RWPE1 (cell line): ENCODE results near the gene SCD5.

Source experiments
- CTCF ChIA-PET: fragments of 350-600 bp; sonication (Branson Sonifier 250); formaldehyde crosslinking; extraction: SDS; loops from one replicate; lab custom pipeline; 2021; lab: Yijun Ruan, JAX
- POLR2A ChIA-PET: fragments of 400-600 bp; formaldehyde crosslinking; extraction: SDS; loops from one replicate; lab custom pipeline; 2020; ENCODE audit warnings: antibody characterized with exemption; ENCODE audit not compliant: low non-redundant PET; lab: Yijun Ruan, JAX
- DNase-seq: peaks from one replicate; pipeline ENCODE4 v3.0.0; 2012; ENCODE audit warnings: low spot score
- H3K27ac ChIP-seq: fragments of 450-650 bp; 2 replicates; pipeline ENCODE4 v1.5.1; 2017
- CTCF ChIP-seq: fragments of 450-650 bp; conservative IDR thresholded peaks from 2 replicates; pipeline ENCODE4 v1.5.1; 2017; ENCODE audit warnings: low read depth, mild to moderate bottlenecking

SCD5 gene

DNA sequence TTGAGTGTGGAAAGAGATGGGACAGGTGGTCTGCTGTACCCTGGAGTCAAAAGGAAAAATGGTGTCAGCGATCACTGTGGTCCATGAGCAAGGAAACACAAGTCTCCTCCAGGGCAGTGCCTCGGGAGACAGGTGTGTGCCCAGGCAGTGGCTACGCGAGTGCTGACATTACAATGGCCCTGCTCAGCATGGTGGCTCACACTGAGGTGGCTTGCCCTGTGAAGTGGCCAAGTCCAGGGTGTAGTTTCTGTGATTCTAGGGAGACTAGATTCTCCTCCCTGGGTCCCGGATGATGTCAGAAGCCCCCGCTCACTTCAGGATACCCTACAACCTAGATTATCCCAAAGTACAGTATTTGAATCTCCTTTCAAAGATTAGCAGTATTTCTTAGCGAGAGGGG, 192.0 kb downstream of the SCD5 start:
- CTCF ChIA-PET, result no interaction called here
- no peak overlapping the region for H3K27ac ChIP-seq
- TF ChIP-seq CTCF, result no peak
- POLR2A ChIA-PET, result no interaction called here
- DNase-seq, result no peak

GRCh38 chr4:82604522-82604921, 194.1 kb downstream of the SCD5 start:
- POLR2A ChIA-PET, result no interaction called here
- no peak for TF ChIP-seq CTCF
- DNase-seq, result no peak
- CTCF ChIA-PET, result no interaction called here
- no peak overlapping the region for H3K27ac ChIP-seq

- ChIA-PET POLR2A (no interaction called here), CTCF (no interaction called here)
- H3K27ac ChIP-seq, result no peak overlapping the region
- no peak for DNase-seq
- no peak for TF ChIP-seq CTCF
Measured at GRCh38 chr4:82601242-82602015, 197.2 kb downstream of the SCD5 start.

DNA sequence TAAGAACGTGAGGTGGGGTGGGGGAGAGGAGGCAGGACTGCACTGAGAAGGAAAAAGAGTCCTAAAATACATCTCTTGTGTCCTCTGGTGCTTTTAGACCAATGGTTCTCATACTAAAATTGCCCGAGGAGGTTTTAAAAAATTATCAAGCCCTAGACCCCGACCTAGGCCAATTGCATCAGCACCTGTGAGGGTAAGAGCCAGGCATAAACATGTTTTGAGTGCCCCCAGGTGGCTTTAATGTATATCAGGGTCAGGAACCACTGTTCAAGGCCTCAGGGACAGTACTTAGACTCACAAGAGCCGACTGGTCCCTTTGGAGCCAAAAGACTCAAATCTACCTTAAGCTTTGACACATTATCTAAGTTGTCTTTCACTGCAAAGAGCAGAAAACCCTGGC, 199.3 kb downstream of the SCD5 start:
- no peak for TF ChIP-seq CTCF
- no peak overlapping the region for H3K27ac ChIP-seq
- no peak for DNase-seq
- ChIA-PET POLR2A (no interaction called here), CTCF (no interaction called here)

- POLR2A ChIA-PET, result no interaction called here
- no peak for DNase-seq
- no peak for TF ChIP-seq CTCF
- CTCF ChIA-PET, result interaction anchor here (0.7 kb wide), 1 partner anchor 197 kb away, joined by 3 read pairs; no protein-coding TSS in a partner anchor
- no peak overlapping the region for H3K27ac ChIP-seq
Measured at GRCh38 chr4:82594456-82594855, 204.1 kb downstream of the SCD5 start.

GRCh38 chr4:82593411-82593810, 205.2 kb downstream of the SCD5 start:
- H3K27ac ChIP-seq, result no peak overlapping the region
- no peak for DNase-seq
- ChIA-PET POLR2A (no interaction called here), CTCF (no interaction called here)
- no peak for TF ChIP-seq CTCF
